Measurements from ENCODE around the gene EMC1.
A peak's percentile ranks its signal among the peaks of the same experiment; 100 is the strongest.
"Not testable (repeated sequence)": the region's sequence is repeated elsewhere in the genome, so short reads cannot be mapped to it uniquely, and the experiment has no call there.

- TF ChIP-seq CTCF (conservative IDR thresholded peaks at IDR 0.05 in 1 of 2, IDR thresholded peaks at IDR 0.05 in 1 of 2; ENCODE audit: low read depth in 1 of 2, low read length in 2 of 2): peak in 1 of 2 donors; percentile 18
- not testable (repeated sequence) for TF ChIP-seq EZH2 (IDR thresholded peaks at IDR 0.05; ENCODE audit: low read length, missing control alignments)
These were observed 18.4 kb upstream of the EMC1 start for GRCh38 chr1:19269427-19270342.
